ENCODE data around the gene FNDC3B. TPM values are rescaled to one million over a fixed set of nuclear protein-coding genes. Genes with fewer than 3 reads are reported as not detected.

Gene FNDC3B
- total RNA-seq, 2 donors from 2014 or later = 57.6 to 69.3 TPM

- H3K4me3 ChIP-seq = no peak overlapping the region
- TF ChIP-seq CTCF (IDR thresholded peaks at IDR 0.05) = no peak
- peaks cover 0 to 55% of the 10 kb centered on the region in 2 donors for H3K4me1 ChIP-seq
- no peaks in the 10 kb centered on the region for H3K9me3 ChIP-seq
- DNase-seq (ENCODE audit: low spot score) = no peak
- no peaks in the 10 kb centered on the region for H3K27me3 ChIP-seq
- no peak overlapping the region for H3K27ac ChIP-seq
- H3K36me3 ChIP-seq = no peaks in the 10 kb centered on the region
Observed at GRCh38 chr3:172106989-172107388, 67.6 kb downstream of the FNDC3B start.

- TF ChIP-seq CTCF (IDR thresholded peaks at IDR 0.05) = no peak
- Histone ChIP-seq H3K4me1 (peaks cover 0 to 52% of the 10 kb centered on the region in 2 donors), H3K9me3 (no peaks in the 10 kb centered on the region), H3K4me3 (no peak overlapping the region), H3K36me3 (no peaks in the 10 kb centered on the region), H3K27ac (no peak overlapping the region), H3K27me3 (no peaks in the 10 kb centered on the region)
- no peak for DNase-seq (ENCODE audit: low spot score)
Observed at GRCh38 chr3:172107403-172107802, 68.0 kb downstream of the FNDC3B start.

- DNase-seq (ENCODE audit: low spot score) = no peak
- no peak overlapping the region for H3K4me3 ChIP-seq
- no peak for TF ChIP-seq CTCF (IDR thresholded peaks at IDR 0.05)
- H3K4me1 ChIP-seq = peaks cover 0 to 28% of the 10 kb centered on the region in 2 donors
- H3K27ac ChIP-seq = no peak overlapping the region
- H3K27me3 ChIP-seq = no peaks in the 10 kb centered on the region
- peaks cover 26% of the 10 kb centered on the region for H3K36me3 ChIP-seq
- no peaks in the 10 kb centered on the region for H3K9me3 ChIP-seq
Observed at GRCh38 chr3:172110127-172110779, 70.9 kb downstream of the FNDC3B start.

GRCh38 chr3:172111163-172111562 is 71.8 kb downstream of the FNDC3B start:
- no peaks in the 10 kb centered on the region for H3K27me3 ChIP-seq
- DNase-seq (ENCODE audit: low spot score) = no peak
- TF ChIP-seq CTCF (IDR thresholded peaks at IDR 0.05) = no peak
- no peak overlapping the region for H3K4me3 ChIP-seq
- peaks cover 35% of the 10 kb centered on the region for H3K36me3 ChIP-seq
- no peaks in the 10 kb centered on the region for H3K9me3 ChIP-seq
- H3K4me1 ChIP-seq = peaks cover 0 to 28% of the 10 kb centered on the region in 2 donors
- H3K27ac ChIP-seq = no peak overlapping the region

GRCh38 chr3:172112078-172112733 is 72.8 kb downstream of the FNDC3B start:
- TF ChIP-seq CTCF (IDR thresholded peaks at IDR 0.05) = no peak
- Histone ChIP-seq H3K4me3 (no peak overlapping the region), H3K36me3 (peaks cover 42% of the 10 kb centered on the region), H3K27me3 (no peaks in the 10 kb centered on the region), H3K4me1 (peaks cover 0 to 20% of the 10 kb centered on the region in 2 donors), H3K27ac (no peak overlapping the region), H3K9me3 (no peaks in the 10 kb centered on the region)
- no peak for DNase-seq (ENCODE audit: low spot score)

Data from right atrium auricular region (tissue), 2 donors.